Thyroid gland (tissue), 4 donors: ENCODE data around the gene URB1. TPM values are rescaled to one million over a fixed set of nuclear protein-coding genes. Genes with fewer than 3 reads are reported as not detected.

Source experiments
- DNase-seq, 2 donors: peaks; one replicate each; pipeline ENCODE4 v3.0.0-alpha.2; 2019
- H3K27ac ChIP-seq, 3 donors: fragments of 200-600 bp; sonication (generic); 1 replicate in 2 of 3; 2 replicates in 1 of 3; pipeline ENCODE4 v1.5.1; 2016 to 2019; ENCODE audit warnings: mild to moderate bottlenecking in 1 of 3, moderate library complexity in 1 of 3
- H3K27me3 ChIP-seq: fragments of 200-600 bp; sonication (generic); one replicate; pipeline ENCODE4 v1.5.1; 2019
- H3K36me3 ChIP-seq, 2 donors: fragments of 200-600 bp; sonication (generic); one replicate each; pipeline ENCODE4 v1.5.1; 2016 to 2019
- H3K4me1 ChIP-seq, 2 donors: fragments of 200-600 bp; sonication (generic); one replicate each; pipeline ENCODE4 v1.5.1; 2017 to 2019
- H3K4me3 ChIP-seq, 3 donors: fragments of 200-600 bp; sonication (generic); replicated peaks in 1 of 3; 1 replicate in 2 of 3; 2 replicates in 1 of 3; pipeline ENCODE4 v1.5.1; 2016; ENCODE audit warnings: mild to moderate bottlenecking in 1 of 3
- H3K9me3 ChIP-seq: fragments of 200-600 bp; sonication (generic); one replicate; pipeline ENCODE4 v1.5.1; 2017
- CTCF ChIP-seq, 6 experiments: fragments of 200-600 bp in 3 of 6; fragments of 450-650 bp in 3 of 6; sonication (generic) in 3 of 6; IDR thresholded peaks; one replicate each; pipeline ENCODE4 v1.5.1; 2016 to 2019; ENCODE audit warnings: antibody characterized with exemption in 6 of 6, mild to moderate bottlenecking in 2 of 6, inconsistent platforms in 1 of 6, moderate library complexity in 1 of 6
- POLR2A ChIP-seq, 2 donors: fragments of 450-650 bp; IDR thresholded peaks; one replicate each; pipeline ENCODE4 v1.6.1; 2017; ENCODE audit warnings: antibody characterized with exemption in 2 of 2, mild to moderate bottlenecking in 2 of 2, moderate library complexity in 1 of 2
- WGBS, 2 donors: methylation state at CpG; one replicate each; pipeline ENCODE4 v1.1.5; 2017; 5-methylcytosine and 5-hydroxymethylcytosine counted together
- intact Hi-C: fragments of 100-400 bp; cut with DNase I; formaldehyde crosslinking; loops from one replicate; pipeline ENCODE4 v1.15.1; 2023
- total RNA-seq, 4 donors: library from RNA; depleted of rRNA; stranded (reverse); fragments of >200 nt; gene quantifications; one replicate each; pipeline ENCODE4 v1.2.3, GENCODE V29; 2016

The URB1 gene
- total RNA-seq, 4 donors from 2014 or later, result 13.6 to 23.9 (median 15.8) TPM

DNA sequence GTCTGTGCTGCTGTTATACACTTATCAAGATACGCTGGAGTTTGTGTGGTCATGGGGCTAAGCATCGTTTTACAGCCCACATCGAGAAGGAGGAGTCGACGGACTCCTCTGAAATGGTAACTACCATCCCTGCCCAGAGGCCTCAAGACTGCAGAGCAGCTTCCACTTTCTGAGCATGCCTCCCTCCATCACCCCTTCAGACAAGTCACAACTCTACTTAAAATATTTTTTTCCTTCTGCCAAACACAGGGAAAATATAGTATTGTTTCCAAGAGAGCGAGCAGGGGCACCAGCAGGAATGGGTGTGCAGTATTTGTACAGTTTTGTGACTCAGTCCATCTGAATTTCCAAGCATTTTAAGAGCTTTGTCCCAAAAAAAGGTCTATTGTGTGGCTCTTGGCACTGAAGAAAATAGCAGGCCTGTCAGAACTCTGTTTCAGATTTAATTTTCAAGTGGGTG lies 33.8 kb upstream of the URB1 start:
- intact Hi-C loops, result no loop called here
- Histone ChIP-seq H3K9me3 (no peaks in the 10 kb centered on the region), H3K27me3 (no peaks in the 10 kb centered on the region), H3K4me3 (no peak overlapping the region), H3K36me3 (no peaks in the 10 kb centered on the region), H3K4me1 (peaks cover 5 to 24% of the 10 kb centered on the region in 2 donors), H3K27ac (peak overlapping the region in 1 of 3 donors; percentile 22)
- no peak for TF ChIP-seq CTCF (IDR thresholded peaks at IDR 0.05)
- no peak for TF ChIP-seq POLR2A (IDR thresholded peaks at IDR 0.05)
- no peak for DNase-seq
- WGBS, 2 donors, result 75 to 77% methylated on average over 6 of the region's 6 CpGs

DNA sequence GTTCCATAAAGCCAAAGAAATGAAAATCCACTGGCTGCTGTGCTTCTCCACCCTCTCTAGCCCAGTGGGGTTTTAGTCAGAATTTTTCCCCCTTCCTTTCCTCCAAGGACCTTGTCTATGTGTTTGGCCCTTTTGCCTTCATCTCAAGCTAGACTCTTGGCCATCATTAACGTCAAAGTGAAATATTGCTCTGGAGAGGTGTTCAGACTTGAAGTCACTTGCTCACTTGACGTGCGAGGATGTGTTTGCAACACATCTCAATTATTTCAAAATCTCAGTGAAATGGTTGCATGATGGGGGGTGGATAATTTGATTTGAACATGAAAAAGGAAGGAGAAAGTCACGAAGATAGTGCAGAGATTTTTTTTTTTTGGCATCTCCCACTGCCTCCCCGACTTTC lies 33.3 kb upstream of the URB1 start:
- no peak for TF ChIP-seq POLR2A (IDR thresholded peaks at IDR 0.05)
- H3K4me1 ChIP-seq, result peaks cover 5 to 24% of the 10 kb centered on the region in 2 donors
- intact Hi-C loops, result no loop called here
- 91 to 93% methylated on average over 5 of the region's 5 CpGs for WGBS, 2 donors
- DNase-seq, result no peak
- H3K4me3 ChIP-seq, result no peak overlapping the region
- H3K27me3 ChIP-seq, result no peaks in the 10 kb centered on the region
- no peaks in the 10 kb centered on the region for H3K36me3 ChIP-seq
- no peaks in the 10 kb centered on the region for H3K9me3 ChIP-seq
- H3K27ac ChIP-seq, result no peak overlapping the region

- Histone ChIP-seq H3K9me3 (no peaks in the 10 kb centered on the region), H3K4me3 (no peak overlapping the region), H3K4me1 (peaks cover 5 to 24% of the 10 kb centered on the region in 2 donors), H3K36me3 (no peaks in the 10 kb centered on the region), H3K27ac (no peak overlapping the region), H3K27me3 (no peaks in the 10 kb centered on the region)
- WGBS, 2 donors, result 93 to 95% methylated on average over 4 of the region's 4 CpGs
- no peak for DNase-seq
- intact Hi-C loops, result no loop called here
- TF ChIP-seq CTCF (IDR thresholded peaks at IDR 0.05) (no peak), POLR2A (IDR thresholded peaks at IDR 0.05) (no peak)
These were observed 32.8 kb upstream of the URB1 start for GRCh38 chr21:32425628-32426027.

- H3K36me3 ChIP-seq, result no peaks in the 10 kb centered on the region
- H3K9me3 ChIP-seq, result no peaks in the 10 kb centered on the region
- DNase-seq, result no peak
- H3K27ac ChIP-seq, result no peak overlapping the region
- H3K4me1 ChIP-seq, result peaks cover 5 to 24% of the 10 kb centered on the region in 2 donors
- intact Hi-C loops, result no loop called here
- WGBS, 2 donors, result 90 to 94% methylated on average over 5 of the region's 5 CpGs
- no peak overlapping the region for H3K4me3 ChIP-seq
- no peaks in the 10 kb centered on the region for H3K27me3 ChIP-seq
- TF ChIP-seq CTCF (IDR thresholded peaks at IDR 0.05) (no peak), POLR2A (IDR thresholded peaks at IDR 0.05) (no peak)
These were observed 31.9 kb upstream of the URB1 start for GRCh38 chr21:32424674-32425073.

- TF ChIP-seq POLR2A (IDR thresholded peaks at IDR 0.05) (no peak), CTCF (IDR thresholded peaks at IDR 0.05) (no peak)
- DNase-seq, result no peak
- peaks cover 5 to 24% of the 10 kb centered on the region in 2 donors for H3K4me1 ChIP-seq
- intact Hi-C loops, result no loop called here
- H3K4me3 ChIP-seq, result no peak overlapping the region
- H3K27ac ChIP-seq, result no peak overlapping the region
- WGBS, 2 donors, result 67 to 96% methylated on average over 2 of the region's 2 CpGs
- no peaks in the 10 kb centered on the region for H3K36me3 ChIP-seq
- no peaks in the 10 kb centered on the region for H3K27me3 ChIP-seq
- no peaks in the 10 kb centered on the region for H3K9me3 ChIP-seq
These were observed 31.4 kb upstream of the URB1 start for GRCh38 chr21:32424191-32424535.
